ENCODE measurements around the gene CFAP70.

The CFAP70 gene

DNA sequence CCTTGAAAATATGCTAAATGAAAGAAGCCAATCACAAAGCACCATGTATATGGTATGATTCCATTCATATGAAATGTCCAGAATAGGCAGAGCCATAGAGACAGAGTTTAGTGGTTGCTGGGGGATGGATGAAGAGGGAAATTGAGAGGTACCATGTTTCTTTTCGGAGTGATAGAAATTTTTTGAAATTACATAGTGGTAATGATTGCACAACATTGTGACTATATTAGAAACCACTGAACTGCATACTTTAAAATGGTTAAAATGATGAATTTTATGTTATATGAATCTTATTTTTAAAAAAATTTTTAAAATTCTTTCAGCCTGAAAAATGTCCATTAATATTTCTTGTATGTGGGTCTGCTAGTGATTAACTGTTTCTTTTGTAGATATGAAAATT lies 137.7 kb downstream of the CFAP70 start:
- TF ChIP-seq, protein P1, sequence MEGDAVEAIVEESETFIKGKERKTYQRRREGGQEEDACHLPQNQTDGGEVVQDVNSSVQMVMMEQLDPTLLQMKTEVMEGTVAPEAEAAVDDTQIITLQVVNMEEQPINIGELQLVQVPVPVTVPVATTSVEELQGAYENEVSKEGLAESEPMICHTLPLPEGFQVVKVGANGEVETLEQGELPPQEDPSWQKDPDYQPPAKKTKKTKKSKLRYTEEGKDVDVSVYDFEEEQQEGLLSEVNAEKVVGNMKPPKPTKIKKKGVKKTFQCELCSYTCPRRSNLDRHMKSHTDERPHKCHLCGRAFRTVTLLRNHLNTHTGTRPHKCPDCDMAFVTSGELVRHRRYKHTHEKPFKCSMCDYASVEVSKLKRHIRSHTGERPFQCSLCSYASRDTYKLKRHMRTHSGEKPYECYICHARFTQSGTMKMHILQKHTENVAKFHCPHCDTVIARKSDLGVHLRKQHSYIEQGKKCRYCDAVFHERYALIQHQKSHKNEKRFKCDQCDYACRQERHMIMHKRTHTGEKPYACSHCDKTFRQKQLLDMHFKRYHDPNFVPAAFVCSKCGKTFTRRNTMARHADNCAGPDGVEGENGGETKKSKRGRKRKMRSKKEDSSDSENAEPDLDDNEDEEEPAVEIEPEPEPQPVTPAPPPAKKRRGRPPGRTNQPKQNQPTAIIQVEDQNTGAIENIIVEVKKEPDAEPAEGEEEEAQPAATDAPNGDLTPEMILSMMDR (IDR thresholded peaks at IDR 0.05; ENCODE audit: control insufficient read depth, insufficient read depth, low read depth, low read length, missing control alignments) = no peak
- DNase-seq (ENCODE audit: low read depth) = no peak
- H3K4me3 ChIP-seq (ENCODE audit: control insufficient read depth, low read depth, low read length) = no peak overlapping the region

DNA sequence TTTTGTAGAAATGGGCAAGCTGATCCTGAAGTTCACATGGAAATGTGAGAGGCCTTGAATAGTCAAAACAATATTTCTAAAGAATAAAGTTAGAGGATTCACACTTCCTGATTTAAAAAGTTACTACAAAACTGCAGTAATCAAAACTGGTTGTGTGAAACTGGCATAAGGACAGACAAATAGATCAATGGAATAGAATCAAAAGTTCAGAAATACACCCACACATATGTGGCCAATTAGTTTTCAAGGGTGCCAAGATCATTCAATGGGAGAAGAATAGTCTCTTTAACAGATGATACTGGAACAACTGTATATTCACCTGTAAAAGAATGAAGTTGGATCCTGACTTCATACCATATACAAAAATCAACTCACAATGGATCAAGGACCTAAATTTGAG lies 139.3 kb downstream of the CFAP70 start:
- no peak for DNase-seq (ENCODE audit: low read depth)
- TF ChIP-seq, protein P1 (IDR thresholded peaks at IDR 0.05; ENCODE audit: control insufficient read depth, insufficient read depth, low read depth, low read length, missing control alignments) = no peak
- no peak overlapping the region for H3K4me3 ChIP-seq (ENCODE audit: control insufficient read depth, low read depth, low read length)

DNA sequence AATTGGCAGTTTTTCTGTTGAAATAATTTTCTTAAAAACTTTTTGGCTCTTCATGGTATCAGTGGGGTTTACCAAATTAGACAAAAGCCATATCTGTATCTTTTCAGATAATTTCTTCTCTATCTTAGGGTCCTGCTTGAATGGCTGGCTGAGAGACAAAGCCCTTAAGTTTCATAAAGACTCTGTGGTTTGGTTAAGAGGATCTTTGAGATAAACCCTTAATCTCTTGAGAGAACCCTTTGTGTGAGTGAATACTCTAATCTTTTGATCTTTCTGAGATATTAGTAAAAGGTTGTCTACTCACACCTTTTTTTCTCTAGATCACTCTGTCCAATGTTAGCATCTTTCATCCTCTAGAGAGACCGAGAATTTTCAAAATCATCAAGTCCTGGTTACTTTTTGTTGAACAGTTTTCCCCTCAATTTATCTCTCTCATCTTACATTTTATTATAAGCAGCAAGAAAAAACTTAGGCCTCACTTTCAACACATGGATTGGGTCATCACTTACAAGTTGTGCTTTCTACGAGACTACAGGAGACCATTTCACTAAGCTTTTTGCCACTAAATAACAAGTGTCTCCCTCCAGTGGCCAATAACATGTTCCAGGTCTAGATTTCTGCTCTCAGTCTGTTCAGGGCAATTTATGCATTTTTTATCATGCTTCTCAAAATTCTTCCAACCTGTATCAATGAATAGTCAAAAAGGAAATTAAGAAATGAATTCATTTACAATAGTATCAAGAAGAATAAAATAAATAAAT lies 140.1 kb downstream of the CFAP70 start:
- DNase-seq (ENCODE audit: low read depth) = no peak
- H3K4me3 ChIP-seq (ENCODE audit: control insufficient read depth, low read depth, low read length) = no peak overlapping the region
- TF ChIP-seq, protein P1 (IDR thresholded peaks at IDR 0.05; ENCODE audit: control insufficient read depth, insufficient read depth, low read depth, low read length, missing control alignments) = peak; percentile 36

DNA sequence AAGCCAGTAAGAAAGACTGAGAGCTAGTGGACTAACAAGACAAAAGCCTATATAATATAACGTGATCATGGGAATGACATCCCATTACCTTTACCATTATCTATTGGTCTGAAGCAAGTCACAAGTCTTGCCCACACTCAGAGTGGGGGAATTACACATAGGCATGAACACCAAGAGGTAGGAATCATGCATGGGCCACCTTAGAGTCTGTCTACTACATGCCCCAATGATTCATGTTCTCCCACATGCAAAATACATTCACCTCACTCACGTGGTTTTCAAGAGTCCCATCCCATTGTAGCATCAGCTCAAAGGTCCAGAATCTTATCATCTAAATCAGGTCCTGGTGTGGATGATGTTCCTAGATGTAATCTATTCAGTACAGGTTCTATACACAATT lies 141.0 kb downstream of the CFAP70 start:
- H3K4me3 ChIP-seq (ENCODE audit: control insufficient read depth, low read depth, low read length) = no peak overlapping the region
- DNase-seq (ENCODE audit: low read depth) = no peak
- TF ChIP-seq, protein P1 (IDR thresholded peaks at IDR 0.05; ENCODE audit: control insufficient read depth, insufficient read depth, low read depth, low read length, missing control alignments) = no peak

DNA sequence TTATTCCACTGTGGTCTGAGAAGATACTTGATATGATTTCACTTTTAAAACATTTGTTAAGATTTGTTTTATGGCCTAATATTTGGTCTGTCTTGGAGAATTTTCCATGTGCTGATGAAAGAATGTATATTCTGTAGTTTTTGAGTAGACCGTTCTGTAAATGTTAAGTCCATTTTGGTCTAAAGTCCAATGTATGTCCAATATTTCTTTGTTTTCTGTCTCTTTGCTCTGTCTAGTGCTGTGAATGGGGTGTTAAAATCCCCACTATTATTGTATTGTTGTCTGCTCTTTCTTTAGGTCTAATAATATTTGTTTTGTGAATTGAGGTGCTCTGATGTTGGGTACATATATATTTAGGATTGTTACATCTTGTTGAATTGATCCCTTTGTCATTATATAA lies 142.9 kb downstream of the CFAP70 start:
- DNase-seq (ENCODE audit: low read depth) = no peak
- H3K4me3 ChIP-seq (ENCODE audit: control insufficient read depth, low read depth, low read length) = no peak overlapping the region
- TF ChIP-seq, protein P1 (IDR thresholded peaks at IDR 0.05; ENCODE audit: control insufficient read depth, insufficient read depth, low read depth, low read length, missing control alignments) = no peak

DNA sequence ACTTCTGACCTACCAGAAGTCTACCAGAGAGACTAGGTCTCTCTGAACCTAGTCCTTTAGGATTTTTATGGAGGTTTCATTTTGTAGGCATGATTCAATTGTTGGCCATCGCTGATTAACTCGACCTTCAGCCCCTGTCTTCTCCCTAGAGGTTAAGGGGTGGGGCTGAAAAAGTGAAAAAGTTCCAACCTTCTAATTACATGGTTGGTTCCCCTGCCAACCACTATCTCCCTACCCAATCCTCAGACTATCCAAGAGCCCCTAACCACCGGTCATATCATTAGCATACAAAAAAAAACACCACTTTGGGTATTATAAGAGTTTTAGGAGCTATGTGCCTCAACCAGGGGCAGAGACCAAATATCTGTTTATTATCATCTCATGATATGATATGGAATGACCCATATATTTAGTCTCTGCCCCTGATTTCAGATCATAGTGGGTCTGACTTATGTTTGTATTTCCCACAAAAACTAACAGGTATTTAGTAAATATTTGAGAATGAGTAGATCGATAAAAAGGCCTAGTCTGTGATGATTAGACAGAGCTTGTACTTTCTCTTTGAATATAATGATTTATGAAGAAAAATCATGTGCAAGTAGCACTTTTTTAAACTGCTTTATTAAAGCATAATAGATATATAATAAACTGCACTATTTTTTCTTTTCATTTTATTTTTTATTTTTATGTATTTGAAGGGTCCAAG lies 147.4 kb downstream of the CFAP70 start:
- no peak overlapping the region for H3K4me3 ChIP-seq (ENCODE audit: control insufficient read depth, low read depth, low read length)
- TF ChIP-seq, protein P1 (IDR thresholded peaks at IDR 0.05; ENCODE audit: control insufficient read depth, insufficient read depth, low read depth, low read length, missing control alignments) = no peak
- DNase-seq (ENCODE audit: low read depth) = no peak
